ENCODE measurements around the gene BCL2L14.

- TF ChIP-seq CTCF (IDR thresholded peaks at IDR 0.05) (no peak), POLR2AphosphoS5 (IDR thresholded peaks at IDR 0.05) (no peak)
Observed at GRCh38 chr12:12115514-12115913, 44.8 kb downstream of the BCL2L14 start.

Data from transverse colon (tissue), 4 donors.